Dermis microvascular lymphatic vessel endothelial cell (primary cell): ENCODE results near the gene HS3ST3B1. TPM values are rescaled to one million over a fixed set of nuclear protein-coding genes. Genes with fewer than 3 reads are reported as not detected.

ENCODE experiments used
- total RNA-seq: library from RNA; depleted of rRNA; stranded (reverse); fragments of >200 nt; gene quantifications from 2 replicates; pipeline ENCODE4 v1.2.1, GENCODE V29; 2014

HS3ST3B1 gene
- total RNA-seq, 1 donor from 2014 or later: 0.64 TPM

Other genes starting within 250 kb of the HS3ST3B1 start
- gene COX10, start 231.6 kb upstream of the HS3ST3B1 start, total RNA-seq: 8.3 and 13.3 TPM in 2 replicates
- not detected in 2 replicates for gene CDRT15, start 64.2 kb upstream of the HS3ST3B1 start, total RNA-seq